Panc1 (cell line): ENCODE data around the gene TPT1. TPM values are rescaled to one million over a fixed set of nuclear protein-coding genes. Genes with fewer than 3 reads are reported as not detected.

Experiments
- ATAC-seq: fragments of 200-7000 bp; cut with Tn5 transposase; 2 replicates; pipeline ENCODE4 v1.9.1; 2020; ENCODE audit warnings: mild to moderate bottlenecking, moderate library complexity
- BruUV-seq: library from RNA; stranded (reverse); fragments of 400-500 nt; replicated peaks from 2 replicates; lab custom pipeline; 2021; lab: Mats Ljungman, UMichigan
- CTCF ChIA-PET: fragments of 300-600 bp; sonication (Branson Sonifier 250); formaldehyde crosslinking; loops from one replicate; lab custom pipeline; 2022; ENCODE audit warnings: antibody characterized with exemption; lab: Charles Lee
- POLR2A ChIA-PET: fragments of 300-600 bp; sonication (Branson Sonifier 250); formaldehyde crosslinking; loops from one replicate; lab custom pipeline; 2022; ENCODE audit warnings: antibody characterized with exemption; lab: Charles Lee
- DNase-seq: peaks from one replicate; pipeline ENCODE4 v3.0.0-alpha.2; 2010; ENCODE audit warnings: low read depth, low spot score
- H3K27ac ChIP-seq: 2 replicates; pipeline ENCODE4 v1.5.1; 2011; ENCODE audit warnings: mild to moderate bottlenecking, low read length, inconsistent platforms
- H3K27me3 ChIP-seq: fragments of 200-500 bp; sonication (Bioruptor generic); 2 replicates; pipeline ENCODE4 v1.6.0; 2014; ENCODE audit warnings: low read length, inconsistent platforms; ENCODE audit not compliant: control insufficient read depth, insufficient read depth
- H3K36me3 ChIP-seq: fragments of 200-500 bp; sonication (Bioruptor generic); 2 replicates; pipeline ENCODE4 v1.5.1; 2014; ENCODE audit warnings: inconsistent platforms, mild to moderate bottlenecking, low read length, moderate library complexity; ENCODE audit not compliant: control insufficient read depth, insufficient read depth
- H3K4me1 ChIP-seq: 2 replicates; pipeline ENCODE4 v1.5.1; 2011; ENCODE audit warnings: inconsistent platforms, mild to moderate bottlenecking, low read length, moderate library complexity; ENCODE audit not compliant: control insufficient read depth, insufficient read depth
- H3K4me3 ChIP-seq, 2 experiments: 2 replicates each; pipeline ENCODE4 v1.5.1; 2011 to 2012; ENCODE audit warnings: low read depth in 2 of 2, low read length in 2 of 2, mild to moderate bottlenecking in 2 of 2, inconsistent platforms in 1 of 2, moderate library complexity in 1 of 2
- H3K9me3 ChIP-seq: fragments of 200-500 bp; sonication (Bioruptor generic); 2 replicates; pipeline ENCODE4 v1.5.1; 2014; ENCODE audit warnings: low read depth, mild to moderate bottlenecking, inconsistent platforms, low read length, moderate library complexity; ENCODE audit not compliant: control insufficient read depth, insufficient read depth
- POLR2AphosphoS5 ChIP-seq: IDR thresholded peaks from 2 replicates; pipeline ENCODE4 v1.6.1; 2012; ENCODE audit warnings: mild to moderate bottlenecking, low read depth, low read length, moderate library complexity
- REST ChIP-seq, 2 experiments: IDR thresholded peaks; 2 replicates each; pipeline ENCODE4 v1.6.1; 2011 to 2012; ENCODE audit warnings: low read depth in 2 of 2, control low read depth in 1 of 2, low read length in 1 of 2, mild to moderate bottlenecking in 1 of 2, moderate library complexity in 1 of 2; ENCODE audit not compliant: insufficient read depth in 1 of 2
- SIN3A ChIP-seq: IDR thresholded peaks from 2 replicates; pipeline ENCODE4 v1.6.1; 2012; ENCODE audit warnings: low read depth, mild to moderate bottlenecking, low read length, moderate library complexity, borderline replicate concordance; ENCODE audit not compliant: insufficient read depth
- TCF7L2 ChIP-seq: IDR thresholded peaks from 2 replicates; pipeline ENCODE4 v1.6.1; 2011; ENCODE audit warnings: mild to moderate bottlenecking, low read depth, low read length, inconsistent platforms
- in situ Hi-C: cut with HindIII; loops from 2 replicates; pipeline ENCODE4 v1.10.0; 2016; ENCODE audit warnings: low sequenced_read_pairs, low pct_unique_long_range_greater_than_20kb
- intact Hi-C: fragments of 100-400 bp; cut with micrococcal nuclease; formaldehyde crosslinking; loops from one replicate; pipeline ENCODE4 v1.10.0; 2022; ENCODE audit not compliant: unreplicated experiment
- total RNA-seq: library from RNA; stranded (reverse); gene quantifications from one replicate; pipeline ENCODE4 v1.2.1, GENCODE V29; 2021; ENCODE audit not compliant: unreplicated experiment
- TF ChIP-seq, protein P1 (sequence below): fragments of 450-650 bp; IDR thresholded peaks from 2 replicates; pipeline ENCODE4 v1.5.1; 2017; ENCODE audit warnings: mild to moderate bottlenecking

Gene TPT1
- total RNA-seq, 1 experiment from 2014 or later: 939 TPM

GRCh38 chr13:45353895-45354294, 12.9 kb upstream of the TPT1 start:
- TF ChIP-seq TCF7L2 (no peak), SIN3A (no peak), POLR2AphosphoS5 (no peak), REST (IDR thresholded peaks at IDR 0.05; ENCODE audit: insufficient read depth in 1 of 2, low read depth in 2 of 2, low read length in 1 of 2) (no peak)
- TF ChIP-seq, protein P1, sequence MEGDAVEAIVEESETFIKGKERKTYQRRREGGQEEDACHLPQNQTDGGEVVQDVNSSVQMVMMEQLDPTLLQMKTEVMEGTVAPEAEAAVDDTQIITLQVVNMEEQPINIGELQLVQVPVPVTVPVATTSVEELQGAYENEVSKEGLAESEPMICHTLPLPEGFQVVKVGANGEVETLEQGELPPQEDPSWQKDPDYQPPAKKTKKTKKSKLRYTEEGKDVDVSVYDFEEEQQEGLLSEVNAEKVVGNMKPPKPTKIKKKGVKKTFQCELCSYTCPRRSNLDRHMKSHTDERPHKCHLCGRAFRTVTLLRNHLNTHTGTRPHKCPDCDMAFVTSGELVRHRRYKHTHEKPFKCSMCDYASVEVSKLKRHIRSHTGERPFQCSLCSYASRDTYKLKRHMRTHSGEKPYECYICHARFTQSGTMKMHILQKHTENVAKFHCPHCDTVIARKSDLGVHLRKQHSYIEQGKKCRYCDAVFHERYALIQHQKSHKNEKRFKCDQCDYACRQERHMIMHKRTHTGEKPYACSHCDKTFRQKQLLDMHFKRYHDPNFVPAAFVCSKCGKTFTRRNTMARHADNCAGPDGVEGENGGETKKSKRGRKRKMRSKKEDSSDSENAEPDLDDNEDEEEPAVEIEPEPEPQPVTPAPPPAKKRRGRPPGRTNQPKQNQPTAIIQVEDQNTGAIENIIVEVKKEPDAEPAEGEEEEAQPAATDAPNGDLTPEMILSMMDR: no peak
- in situ Hi-C loops: no loop called here
- H3K27ac ChIP-seq: no peak overlapping the region
- H3K4me1 ChIP-seq: no peaks in the 10 kb centered on the region
- CTCF ChIA-PET: interaction anchor here (0.8 kb wide), 1 partner anchor 346 kb away, joined by 3 read pairs; no protein-coding TSS in a partner anchor
- POLR2A ChIA-PET: no interaction called here
- ATAC-seq: no peak
- DNase-seq: no peak
- H3K9me3 ChIP-seq: no peaks in the 10 kb centered on the region
- BruUV-seq: no TSS peak
- H3K4me3 ChIP-seq: no peak overlapping the region
- intact Hi-C loops: no loop called here
- no peaks in the 10 kb centered on the region; the same call in 1 of the 2 replicates for H3K36me3 ChIP-seq
- H3K27me3 ChIP-seq: no peaks in the 10 kb centered on the region

DNA sequence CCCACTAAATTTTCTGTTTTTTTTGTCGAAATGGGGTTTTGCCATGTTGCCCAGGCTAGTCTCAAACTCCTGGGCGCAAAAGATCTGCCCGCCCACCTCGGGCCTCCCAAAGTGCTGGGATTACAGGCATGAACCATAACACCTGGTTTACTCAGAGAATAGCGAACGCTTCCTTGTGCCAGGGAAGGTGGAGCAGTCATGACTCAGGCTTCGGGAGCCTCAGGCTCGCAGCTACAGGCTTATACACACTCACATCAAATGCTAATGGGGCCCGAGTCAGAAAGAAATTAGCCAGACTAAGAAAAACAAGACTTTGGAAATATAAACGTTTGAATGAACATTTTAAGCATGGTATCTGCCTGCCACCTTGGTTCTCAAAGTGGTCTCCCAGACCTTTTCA, 11.0 kb upstream of the TPT1 start:
- intact Hi-C loops (no loop called here), in situ Hi-C loops (no loop called here)
- ChIA-PET CTCF (interaction anchor here (0.6 kb wide), 1 partner anchor 611 kb away, joined by 3 read pairs; no protein-coding TSS in a partner anchor), POLR2A (no interaction called here)
- no peak for DNase-seq
- H3K4me3 ChIP-seq: no peak overlapping the region
- TF ChIP-seq, protein P1: no peak
- TF ChIP-seq POLR2AphosphoS5 (no peak), REST (IDR thresholded peaks at IDR 0.05; ENCODE audit: insufficient read depth in 1 of 2, low read depth in 2 of 2, low read length in 1 of 2) (no peak), TCF7L2 (no peak), SIN3A (no peak)
- no peaks in the 10 kb centered on the region for H3K4me1 ChIP-seq
- H3K27me3 ChIP-seq: no peaks in the 10 kb centered on the region
- H3K36me3 ChIP-seq: no peaks in the 10 kb centered on the region; the same call in 1 of the 2 replicates
- H3K27ac ChIP-seq: no peak overlapping the region
- no peak for ATAC-seq
- BruUV-seq: no TSS peak
- no peaks in the 10 kb centered on the region for H3K9me3 ChIP-seq
